Ascending aorta (tissue), 2 donors: ENCODE results near the gene KDF1. TPM values are rescaled to one million over a fixed set of nuclear protein-coding genes. Genes with fewer than 3 reads are reported as not detected.
A peak's percentile ranks its signal among the peaks of the same experiment; 100 is the strongest.

Source experiments
- DNase-seq, 2 donors: peaks; one replicate each; pipeline ENCODE4 v3.0.0-alpha.2; 2019; ENCODE audit warnings: low spot score in 2 of 2
- H3K27ac ChIP-seq, 2 donors: fragments of 200-600 bp; sonication (generic); one replicate each; pipeline ENCODE4 v1.5.1; 2016 to 2017; ENCODE audit warnings: mild to moderate bottlenecking in 1 of 2
- H3K27me3 ChIP-seq: fragments of 200-600 bp; sonication (generic); one replicate; pipeline ENCODE4 v1.5.1; 2017
- H3K36me3 ChIP-seq, 2 donors: fragments of 200-600 bp; sonication (generic); one replicate each; pipeline ENCODE4 v1.5.1; 2016
- H3K4me1 ChIP-seq, 2 donors: fragments of 200-600 bp; sonication (generic); one replicate each; pipeline ENCODE4 v1.5.1; 2016 to 2017; ENCODE audit warnings: mild to moderate bottlenecking in 1 of 2
- H3K4me3 ChIP-seq, 2 donors: fragments of 200-600 bp; sonication (generic); one replicate each; pipeline ENCODE4 v1.5.1; 2016 to 2017; ENCODE audit warnings: mild to moderate bottlenecking in 1 of 2
- H3K9me3 ChIP-seq, 2 donors: fragments of 200-600 bp; sonication (generic); one replicate each; pipeline ENCODE4 v1.5.1; 2016
- CTCF ChIP-seq, 3 experiments: fragments of 200-600 bp in 2 of 3; fragments of 450-650 bp in 1 of 3; sonication (generic) in 2 of 3; IDR thresholded peaks; one replicate each; pipeline ENCODE4 v1.5.1; 2016 to 2019; ENCODE audit warnings: antibody characterized with exemption in 3 of 3, mild to moderate bottlenecking in 1 of 3, moderate library complexity in 1 of 3
- intact Hi-C: fragments of 100-400 bp; cut with DNase I; formaldehyde crosslinking; loops from one replicate; pipeline ENCODE4 v1.15.1; 2023
- total RNA-seq: library from RNA; depleted of rRNA; stranded (reverse); fragments of >200 nt; gene quantifications from one replicate; pipeline ENCODE4 v1.1.0, GENCODE V29; 2016

KDF1 gene
- total RNA-seq, 1 donor from 2014 or later, result not detected

GRCh38 chr1:27005166-27005530 lies 44.9 kb upstream of the KDF1 start:
- H3K36me3 ChIP-seq, result peaks cover 29% of the 10 kb centered on the region in 2 donors
- H3K27ac ChIP-seq, result peak overlapping the region; percentile 63 to 91
- H3K4me3 ChIP-seq, result no peak overlapping the region
- H3K9me3 ChIP-seq, result no peaks in the 10 kb centered on the region
- peaks cover 38 to 58% of the 10 kb centered on the region in 2 donors for H3K4me1 ChIP-seq
- DNase-seq, result no peak
- no peaks in the 10 kb centered on the region for H3K27me3 ChIP-seq
- intact Hi-C loops, result no loop called here
- TF ChIP-seq CTCF (IDR thresholded peaks at IDR 0.05), result no peak

DNA sequence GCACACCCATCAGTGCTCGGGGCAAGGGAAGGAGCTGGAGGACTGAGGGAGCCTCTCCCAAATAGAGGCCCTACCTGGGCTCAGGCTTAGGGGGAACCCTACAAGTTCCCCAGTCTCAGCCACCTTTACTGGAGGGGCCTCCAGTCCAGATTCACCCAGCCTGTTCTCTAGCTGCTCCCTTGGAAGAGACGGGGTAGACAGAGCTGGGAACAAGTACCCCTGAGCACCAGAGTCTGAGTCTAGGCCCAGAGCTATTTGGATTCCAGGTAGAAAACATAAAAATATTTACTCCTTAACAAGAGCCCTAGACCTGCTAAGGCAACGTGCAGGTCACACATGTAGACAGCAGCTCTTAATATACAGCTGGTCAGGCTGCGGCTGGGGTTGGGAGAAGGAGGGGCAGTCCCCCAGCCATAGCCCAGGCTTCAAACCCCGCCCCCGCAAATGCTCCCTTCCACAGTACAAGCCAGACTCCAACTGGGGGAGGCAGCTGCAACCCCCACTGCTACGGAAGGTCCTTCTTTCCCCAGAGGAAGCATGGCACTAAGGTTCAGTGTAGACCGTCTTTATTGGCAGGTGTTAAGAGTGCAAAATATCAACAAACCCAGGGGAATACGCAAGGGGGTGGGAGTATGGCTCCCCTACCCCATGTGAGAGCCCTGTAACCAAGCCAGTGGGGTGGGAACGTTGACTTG lies 44.4 kb upstream of the KDF1 start:
- H3K27ac ChIP-seq, result peak overlapping the region; percentile 63 to 91
- no peaks in the 10 kb centered on the region for H3K27me3 ChIP-seq
- H3K4me1 ChIP-seq, result peaks cover 35 to 58% of the 10 kb centered on the region in 2 donors
- TF ChIP-seq CTCF (IDR thresholded peaks at IDR 0.05), result no peak
- peaks cover 29% of the 10 kb centered on the region in 2 donors for H3K36me3 ChIP-seq
- no peak for DNase-seq
- no peaks in the 10 kb centered on the region for H3K9me3 ChIP-seq
- intact Hi-C loops, result no loop called here
- no peak overlapping the region for H3K4me3 ChIP-seq

DNA sequence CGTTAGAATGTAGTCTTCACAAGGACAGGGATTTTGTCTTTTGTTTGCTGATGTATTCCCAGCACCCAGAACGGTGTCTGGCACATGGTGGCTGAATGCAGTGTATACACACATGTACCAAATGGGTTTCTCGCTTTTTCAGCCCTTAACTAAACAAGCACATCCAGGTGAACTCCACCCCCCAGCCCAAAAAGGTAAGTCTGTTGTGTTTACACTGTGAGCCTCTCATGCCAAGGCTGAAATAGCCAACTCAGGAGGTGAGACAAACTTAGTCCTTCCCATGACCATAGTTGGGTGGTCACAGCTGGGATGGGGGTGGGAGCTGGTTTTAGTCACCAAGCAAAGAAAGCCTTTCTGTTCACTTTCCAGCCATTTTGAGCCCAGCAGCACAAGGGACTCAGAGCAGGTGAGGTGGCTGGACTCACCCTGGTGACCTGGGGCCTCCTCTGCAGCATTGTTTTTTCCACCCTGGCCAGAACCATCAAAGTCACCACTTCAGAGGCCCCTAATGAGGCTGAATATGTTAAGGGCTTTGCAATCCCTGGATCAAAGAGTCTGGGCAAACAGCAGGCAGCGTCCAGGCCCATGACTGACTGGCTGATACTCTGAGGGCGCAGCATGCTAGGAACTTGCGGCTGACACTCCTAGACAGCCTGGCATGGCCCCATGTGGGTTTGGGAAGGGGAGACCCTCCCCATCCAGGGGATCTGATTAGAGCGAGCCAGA lies 43.6 kb upstream of the KDF1 start:
- intact Hi-C loops, result no loop called here
- TF ChIP-seq CTCF (IDR thresholded peaks at IDR 0.05), result no peak
- H3K4me3 ChIP-seq, result no peak overlapping the region
- peaks cover 29% of the 10 kb centered on the region in 2 donors for H3K36me3 ChIP-seq
- no peak for DNase-seq
- no peaks in the 10 kb centered on the region for H3K9me3 ChIP-seq
- peaks cover 34 to 56% of the 10 kb centered on the region in 2 donors for H3K4me1 ChIP-seq
- H3K27ac ChIP-seq, result peak overlapping the region; percentile 63 to 91
- H3K27me3 ChIP-seq, result no peaks in the 10 kb centered on the region

DNA sequence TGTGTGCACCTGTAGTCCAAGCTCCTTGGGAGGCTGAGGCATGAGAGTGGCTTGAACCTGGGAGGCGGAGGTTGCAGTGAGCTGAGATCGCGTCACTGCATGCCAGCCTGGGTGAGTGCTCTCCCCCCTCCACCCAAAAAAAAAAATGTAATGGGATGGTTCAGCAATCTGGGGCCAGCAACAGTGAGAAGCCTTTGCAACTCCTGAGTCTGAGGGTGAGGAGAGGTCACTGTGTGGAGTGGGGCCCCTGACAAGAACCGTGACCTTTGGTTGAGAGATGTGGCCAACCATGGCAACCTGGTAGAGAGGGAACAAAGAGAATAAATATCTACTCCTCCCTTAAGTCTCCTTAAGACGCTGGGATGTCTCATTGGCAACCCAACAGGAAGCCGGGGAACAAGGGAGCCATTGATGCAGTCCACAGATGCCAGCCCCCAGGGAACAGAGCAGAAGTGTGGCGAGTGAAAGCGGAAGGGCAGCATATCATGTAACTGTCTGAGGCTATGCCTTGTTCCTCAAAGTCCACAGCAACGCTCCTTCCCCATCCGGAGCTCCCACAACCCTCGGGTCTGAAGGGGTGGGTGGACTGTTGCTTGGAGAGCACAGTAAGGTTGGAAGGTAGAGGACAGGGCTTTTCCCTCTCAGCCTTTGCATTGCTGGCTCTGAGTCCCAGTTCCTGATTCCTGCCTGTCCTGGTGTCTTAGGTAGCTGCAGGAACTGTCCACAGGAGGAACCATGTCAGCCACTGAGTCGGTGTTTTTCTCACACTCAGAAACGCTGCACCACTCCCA lies 41.5 kb upstream of the KDF1 start:
- TF ChIP-seq CTCF (IDR thresholded peaks at IDR 0.05), result no peak
- Histone ChIP-seq H3K36me3 (peaks cover 29% of the 10 kb centered on the region in 2 donors), H3K27me3 (no peaks in the 10 kb centered on the region), H3K4me3 (no peak overlapping the region), H3K4me1 (peaks cover 32 to 64% of the 10 kb centered on the region in 2 donors), H3K9me3 (no peaks in the 10 kb centered on the region), H3K27ac (peak overlapping the region; percentile 91 to 95)
- DNase-seq, result peak in 1 of 2 donors; percentile 31
- intact Hi-C loops, result no loop called here

DNA sequence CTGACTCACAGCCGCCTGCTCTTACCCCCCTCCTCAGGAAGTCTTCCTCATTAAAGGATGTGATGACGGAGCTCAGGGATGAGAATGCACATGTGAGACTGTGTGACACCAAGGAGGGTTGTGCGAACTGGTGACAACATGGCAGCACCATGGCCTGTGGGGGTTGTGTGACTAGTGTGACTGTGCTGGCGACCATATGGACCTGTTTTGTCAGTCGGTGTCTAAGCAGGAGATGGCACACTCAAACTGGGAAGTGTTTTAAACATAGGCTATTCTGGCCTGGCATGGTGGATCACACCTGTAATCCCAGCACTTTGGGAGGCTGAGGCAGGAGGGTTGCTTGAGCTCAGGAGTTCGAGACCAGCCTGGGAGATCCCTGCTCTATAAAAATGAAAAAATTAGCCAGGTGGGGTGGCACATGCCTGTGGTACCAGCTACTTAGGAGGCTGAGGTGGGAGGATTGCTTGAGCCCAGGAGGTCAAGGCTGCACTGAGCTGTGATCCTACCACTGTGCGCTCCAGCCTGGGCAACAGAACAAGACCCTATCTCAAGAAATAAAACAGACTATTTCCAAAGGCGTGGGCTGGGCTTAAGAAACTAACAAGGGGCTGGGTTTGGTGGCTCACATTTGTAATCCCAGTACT lies 40.7 kb upstream of the KDF1 start:
- Histone ChIP-seq H3K4me3 (no peak overlapping the region), H3K27me3 (no peaks in the 10 kb centered on the region), H3K9me3 (no peaks in the 10 kb centered on the region), H3K36me3 (peaks cover 21 to 24% of the 10 kb centered on the region in 2 donors), H3K27ac (peak overlapping the region; percentile 91 to 95), H3K4me1 (peaks cover 34 to 66% of the 10 kb centered on the region in 2 donors)
- intact Hi-C loops, result loop anchor here (1.0 kb wide), 1 partner anchor 10 kb away; no protein-coding TSS in a partner anchor
- no peak for TF ChIP-seq CTCF (IDR thresholded peaks at IDR 0.05)
- DNase-seq, result peak; percentile 58 to 83
